Measurements from ENCODE around the gene MXD3.
"Not testable (repeated sequence)": the region's sequence is repeated elsewhere in the genome, so short reads cannot be mapped to it uniquely, and the experiment has no call there.

The MXD3 gene

GRCh38 chr5:177346820-177347219 lies 35.1 kb upstream of the MXD3 start:
- Histone ChIP-seq H3K4me3 (no peak overlapping the region), H3K27ac (no peak overlapping the region)

DNA sequence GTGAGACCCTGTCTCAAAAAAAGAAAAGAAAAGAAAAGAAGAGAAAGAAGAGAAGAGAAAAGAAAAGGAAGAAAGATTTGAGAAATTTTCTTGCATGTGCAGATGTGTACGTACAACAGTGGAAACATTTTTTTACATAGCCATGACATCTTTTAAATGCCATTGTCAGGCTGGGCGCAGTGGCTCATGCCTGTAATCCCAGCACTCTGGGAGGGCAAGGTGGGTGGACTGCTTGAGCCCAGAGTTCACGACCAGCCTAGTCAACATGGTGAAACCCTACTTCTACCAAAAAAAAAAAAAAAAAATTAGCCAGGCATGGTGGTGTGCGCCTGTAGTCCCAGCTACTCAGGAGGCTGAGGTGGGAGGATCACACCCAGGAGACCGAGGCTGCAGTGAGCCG lies 33.2 kb upstream of the MXD3 start:
- H3K4me3 ChIP-seq, result no peak overlapping the region
- H3K27ac ChIP-seq, result no peak overlapping the region

DNA sequence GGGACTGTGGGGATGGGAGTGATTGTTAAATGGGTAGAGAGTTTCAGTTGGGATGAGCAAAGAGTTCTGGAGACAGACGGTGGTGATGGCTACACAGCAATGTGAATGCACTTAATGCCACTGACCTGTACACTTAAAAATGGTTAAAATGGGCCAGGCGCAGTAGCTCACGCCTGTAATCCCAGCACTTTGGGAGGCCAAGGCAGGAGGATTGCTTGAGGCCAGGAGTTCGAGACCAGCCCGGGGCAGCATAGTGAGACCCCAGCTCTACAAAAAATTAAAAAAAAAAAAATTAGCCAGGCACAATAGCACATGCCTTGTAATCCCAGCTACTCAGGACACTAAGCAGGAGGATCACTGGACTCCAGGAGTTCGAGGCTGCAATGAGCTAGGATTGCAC lies 32.1 kb upstream of the MXD3 start:
- H3K4me3 ChIP-seq, result no peak overlapping the region

DNA sequence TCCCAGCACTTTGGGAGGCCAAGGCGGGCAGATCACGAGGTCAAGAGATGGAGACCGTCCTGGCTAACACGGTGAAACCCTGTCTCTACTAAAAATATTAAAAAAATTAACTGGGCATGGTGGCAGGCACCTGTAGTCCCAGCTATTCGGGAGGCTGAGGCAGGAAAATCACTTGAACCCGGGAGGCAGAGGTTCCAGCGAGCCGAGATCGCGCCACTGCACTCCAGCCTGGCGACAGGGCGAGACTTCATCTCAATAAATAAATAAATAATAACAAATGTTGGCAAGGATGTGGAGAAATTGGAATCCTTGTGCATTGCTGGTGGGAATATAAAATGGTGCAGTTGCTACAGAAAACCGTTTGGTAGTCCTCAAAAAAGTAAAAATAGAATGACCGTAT lies 31.3 kb upstream of the MXD3 start:
- not testable (repeated sequence) for H3K27ac ChIP-seq, H3K4me3 ChIP-seq

More for the DNA sequence above, 32.1 kb upstream of the MXD3 start:
- H3K27ac ChIP-seq, result no peak overlapping the region

DNA sequence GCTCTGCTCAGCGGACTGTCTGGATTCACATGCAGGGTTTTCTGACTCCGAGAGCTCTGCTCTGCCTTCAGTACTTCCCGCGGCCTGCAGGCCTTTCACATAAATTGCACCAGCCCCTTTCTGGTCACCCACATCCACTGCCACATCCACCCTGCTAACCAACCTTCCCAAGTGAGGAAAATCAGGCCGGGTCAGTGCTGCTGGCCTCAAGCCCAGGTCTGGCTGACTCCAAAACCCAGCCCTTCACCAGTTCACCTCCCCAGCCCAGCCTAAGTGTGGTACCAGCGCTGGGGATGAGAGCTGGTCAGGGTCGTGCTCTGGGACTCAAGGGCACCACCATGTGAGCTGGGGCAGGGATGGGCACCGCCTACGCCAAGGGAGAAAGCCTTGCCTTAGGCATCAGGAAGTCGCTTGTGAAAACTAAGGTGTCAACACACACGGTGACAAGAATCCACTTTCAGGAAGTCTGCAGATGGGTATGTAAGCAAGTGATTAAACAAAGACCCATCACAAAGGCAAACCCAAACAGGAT lies 27.5 kb upstream of the MXD3 start:
- Histone ChIP-seq H3K27ac (peak overlapping the region in 2 of 21 experiments; percentile 5 to 9), H3K4me3 (no peak overlapping the region)

DNA sequence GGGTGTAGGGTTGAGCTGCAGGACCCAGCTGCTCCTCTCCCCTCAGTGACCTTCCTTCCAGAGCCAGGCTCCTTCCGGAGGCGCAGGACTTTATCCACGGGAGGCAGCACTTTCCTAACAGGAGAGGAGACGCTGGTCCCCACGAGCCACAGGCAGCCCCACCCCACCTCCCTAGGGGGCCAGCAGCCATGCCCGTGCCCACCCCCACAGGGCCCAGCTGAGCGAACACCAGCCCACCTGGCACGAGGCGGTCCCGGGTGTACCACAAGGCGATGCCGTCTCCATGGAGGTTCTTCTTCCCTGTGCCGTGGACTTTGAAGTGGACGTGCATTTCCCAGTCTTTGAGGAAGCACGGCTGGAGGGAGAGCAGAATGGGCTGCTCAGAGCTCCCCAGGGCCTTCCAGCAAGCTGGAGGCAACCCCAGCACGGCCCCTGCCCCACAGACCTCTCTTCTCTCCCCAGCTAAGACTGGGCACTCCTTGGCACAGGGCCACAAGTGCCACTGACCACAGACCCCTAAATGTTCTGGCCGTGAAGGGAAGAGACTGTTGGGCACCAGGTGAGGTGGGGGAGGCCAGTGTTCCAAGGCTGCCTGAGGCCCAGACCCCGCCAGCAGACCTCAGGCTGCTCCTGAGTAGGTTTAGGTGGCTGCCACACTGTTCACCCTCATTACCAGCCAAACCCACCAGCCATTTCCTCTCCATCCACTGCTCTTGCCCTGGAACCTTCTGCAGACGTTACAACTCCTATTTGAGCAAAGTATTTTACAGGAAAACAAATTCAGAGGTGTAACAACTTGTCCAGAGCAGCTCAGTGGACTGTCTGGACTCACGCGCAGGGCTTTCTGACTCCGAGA lies 26.8 kb upstream of the MXD3 start:
- H3K27ac ChIP-seq, result peak overlapping the region in 2 of 21 experiments; percentile 5 to 9
- H3K4me3 ChIP-seq, result no peak overlapping the region

DNA sequence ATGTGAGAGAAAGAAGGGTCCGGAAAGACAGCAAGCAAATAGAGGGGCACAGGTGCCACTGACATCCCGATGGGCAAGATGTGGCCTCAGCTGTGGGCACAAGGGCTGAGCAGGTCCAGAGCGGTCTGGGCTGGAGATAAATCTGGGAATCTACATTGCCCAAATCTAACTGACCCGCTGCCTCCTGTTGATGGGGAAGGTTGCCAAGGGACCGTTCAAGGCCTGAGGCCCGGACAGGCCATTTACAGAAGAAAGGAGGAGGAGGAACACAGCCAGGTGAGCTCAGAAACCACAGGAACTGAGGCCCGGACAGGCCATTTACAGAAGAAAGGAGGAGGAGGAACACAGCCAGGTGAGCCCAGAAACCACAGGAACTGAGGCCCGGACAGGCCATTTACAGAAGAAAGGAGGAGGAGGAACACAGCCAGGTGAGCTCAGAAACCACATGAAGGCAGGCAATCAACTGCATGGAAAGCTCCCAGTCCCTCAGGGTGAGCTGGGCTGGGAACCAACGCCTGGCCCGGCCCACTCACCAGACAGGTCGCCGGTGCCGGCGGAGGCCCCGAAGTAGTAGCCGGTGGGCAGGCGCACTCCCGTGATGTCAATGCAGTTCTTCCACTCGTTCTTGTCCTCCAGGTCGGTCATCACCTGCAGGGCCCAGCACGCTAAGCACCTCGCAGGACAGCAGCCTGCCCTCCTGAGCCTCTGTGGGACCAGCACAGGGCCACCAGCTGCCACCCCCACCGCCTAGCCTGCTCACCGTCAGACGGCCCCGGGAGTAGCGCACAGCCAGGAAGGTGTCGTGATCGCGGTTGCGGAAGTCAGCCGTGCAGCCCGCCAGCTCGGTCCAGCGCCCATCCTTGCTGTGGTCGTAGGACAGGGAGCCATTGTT lies 25.2 kb upstream of the MXD3 start:
- no peak overlapping the region for H3K27ac ChIP-seq

GRCh38 chr5:177336112-177336511 lies 24.4 kb upstream of the MXD3 start:
- H3K4me3 ChIP-seq, result no peak overlapping the region
- no peak overlapping the region for H3K27ac ChIP-seq

More for the DNA sequence above, 25.2 kb upstream of the MXD3 start:
- H3K4me3 ChIP-seq, result no peak overlapping the region

DNA sequence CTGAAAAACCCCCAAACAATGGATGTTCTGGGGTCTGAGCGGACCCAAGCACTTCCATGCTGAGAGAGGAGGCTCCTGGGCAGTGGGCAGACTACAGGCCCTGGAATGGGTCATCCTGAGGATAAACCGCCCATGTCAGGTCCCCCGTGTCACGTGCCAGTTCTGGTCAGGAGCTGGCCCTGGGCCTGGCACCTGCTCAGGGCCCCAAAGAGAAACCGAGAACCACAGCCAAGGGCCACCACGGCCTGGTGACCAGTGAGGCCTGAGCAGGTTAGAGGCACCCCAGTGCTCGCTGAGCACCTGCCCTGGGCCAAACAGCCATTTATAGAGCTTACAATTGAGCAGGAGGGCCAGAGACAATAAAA lies 24.0 kb upstream of the MXD3 start:
- H3K27ac ChIP-seq, result no peak overlapping the region
- H3K4me3 ChIP-seq, result no peak overlapping the region

- Histone ChIP-seq H3K4me3 (no peak overlapping the region), H3K27ac (no peak overlapping the region)
These were observed 23.3 kb upstream of the MXD3 start for GRCh38 chr5:177334781-177335700.

- Histone ChIP-seq H3K4me3 (no peak overlapping the region), H3K27ac (no peak overlapping the region)
These were observed 22.5 kb upstream of the MXD3 start for GRCh38 chr5:177334155-177334551.

DNA sequence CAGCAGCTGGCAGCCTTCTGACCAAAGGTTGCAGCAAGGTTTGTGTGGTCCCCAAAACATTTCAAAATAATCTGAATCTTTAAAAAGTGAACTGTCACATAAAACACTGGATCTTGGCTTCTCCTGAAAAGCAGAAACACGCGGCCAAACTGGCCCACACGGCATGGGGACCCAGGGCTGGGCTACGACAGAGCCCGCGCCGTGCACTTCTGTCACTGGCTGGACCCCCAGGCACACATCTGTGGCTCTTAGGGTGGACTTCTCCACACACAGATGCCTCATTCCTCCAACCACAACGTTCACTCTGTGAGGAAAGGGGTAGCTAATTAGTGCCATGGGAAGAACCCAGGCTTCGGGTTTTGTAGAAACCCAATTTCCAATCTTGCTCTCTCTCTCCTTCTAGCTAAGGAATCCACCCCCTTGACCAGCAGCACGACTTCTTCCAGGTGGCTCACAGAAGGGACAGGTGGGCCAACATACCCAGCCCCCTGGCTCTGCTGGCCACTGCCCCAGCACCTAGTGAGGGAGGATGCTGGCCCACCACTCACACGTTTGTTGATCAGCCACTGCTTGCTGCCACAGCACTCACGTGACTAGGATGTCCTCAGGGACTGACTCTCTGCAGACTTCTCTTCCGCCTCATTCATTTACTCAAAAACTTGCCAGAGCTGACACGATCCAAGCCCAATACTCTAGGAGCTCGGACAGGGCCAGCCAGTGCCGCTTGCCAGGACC lies 21.9 kb upstream of the MXD3 start:
- no peak overlapping the region for H3K27ac ChIP-seq
- H3K4me3 ChIP-seq, result no peak overlapping the region

- no peak overlapping the region for H3K4me3 ChIP-seq
- no peak overlapping the region for H3K27ac ChIP-seq
These were observed 21.2 kb upstream of the MXD3 start for GRCh38 chr5:177332896-177333260.

GRCh38 chr5:177332031-177332895 lies 20.6 kb upstream of the MXD3 start:
- Histone ChIP-seq H3K27ac (no peak overlapping the region), H3K4me3 (no peak overlapping the region)

- no peak overlapping the region for H3K4me3 ChIP-seq
- H3K27ac ChIP-seq, result no peak overlapping the region
These were observed 19.5 kb upstream of the MXD3 start for GRCh38 chr5:177330991-177331842.

DNA sequence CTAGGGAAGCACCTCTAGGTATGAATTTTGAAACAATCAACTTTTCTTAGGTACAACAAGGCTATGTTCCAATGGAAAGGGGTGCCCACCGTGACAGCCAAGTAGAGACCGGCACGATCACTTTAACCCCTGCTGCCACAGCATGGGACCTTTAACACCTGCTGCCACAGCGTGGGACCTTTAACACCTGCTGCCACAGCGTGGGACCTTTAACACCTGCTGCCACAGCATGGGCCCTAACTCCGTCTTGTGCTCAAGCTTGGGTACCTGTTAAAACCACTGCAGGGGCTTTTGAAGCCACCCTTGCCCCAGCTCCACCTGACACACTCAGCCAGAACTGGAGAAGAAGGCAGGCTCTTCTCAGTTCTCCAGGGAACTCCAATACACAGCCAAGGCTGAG lies 18.2 kb upstream of the MXD3 start:
- H3K4me3 ChIP-seq, result no peak overlapping the region

GRCh38 chr5:177328545-177329231 lies 17.0 kb upstream of the MXD3 start:
- peak overlapping the region in 3 of 21 experiments; percentile 23 to 59 (median 49) for H3K27ac ChIP-seq
- no peak overlapping the region for H3K4me3 ChIP-seq

More for the DNA sequence above, 18.2 kb upstream of the MXD3 start:
- H3K27ac ChIP-seq, result no peak overlapping the region

All from skin epidermis (tissue), 12 donors.